ENCODE data around the gene LETM1. TPM values are rescaled to one million over a fixed set of nuclear protein-coding genes. Genes with fewer than 3 reads are reported as not detected.

LETM1 gene
- total RNA-seq, 1 experiment from 2014 or later, result 86.3 TPM

- intact Hi-C loops (cut with micrococcal nuclease), result no loop called here
- Histone ChIP-seq H3K36me3 (ENCODE audit: low read depth, low read length) (no peaks in the 10 kb centered on the region; the same call in 1 of the 2 replicates), H3K27me3 (ENCODE audit: low read length) (no peaks in the 10 kb centered on the region), H3K79me2 (ENCODE audit: low read length) (peaks cover 50% of the 10 kb centered on the region), H3K9me2 (replicated peaks; ENCODE audit: low read length) (no peaks in the 10 kb centered on the region), H4K20me1 (ENCODE audit: low read length) (peaks cover 16% of the 10 kb centered on the region; the same call in 1 of the 2 replicates), H3K9me3 (ENCODE audit: low read length) (no peaks in the 10 kb centered on the region), H3K9ac (ENCODE audit: low read length) (peak overlapping the region; percentile 94), H3K4me2 (ENCODE audit: low read length) (peak overlapping the region; percentile 98), H3K4me1 (ENCODE audit: insufficient read depth, low read length) (peaks cover 9% of the 10 kb centered on the region; the same call in 1 of the 2 replicates), H3F3A (ENCODE audit: low read length, unreplicated experiment) (no peaks in the 10 kb centered on the region), H3K27ac (ENCODE audit: low read length) (no peak overlapping the region; the same call in 1 of the 2 replicates), H2AFZ (ENCODE audit: low read length) (peak overlapping the region; percentile 90; the same call in 1 of the 2 replicates), H3K4me3 (ENCODE audit: low read length) (peak overlapping the region; percentile 87)
- TF ChIP-seq EZH2 (IDR thresholded peaks at IDR 0.05; ENCODE audit: low read length, unreplicated experiment) (no peak), EZH2phosphoT487 (IDR thresholded peaks at IDR 0.05; ENCODE audit: borderline replicate concordance, low read length) (no peak)
- TF ChIP-seq, protein P1, sequence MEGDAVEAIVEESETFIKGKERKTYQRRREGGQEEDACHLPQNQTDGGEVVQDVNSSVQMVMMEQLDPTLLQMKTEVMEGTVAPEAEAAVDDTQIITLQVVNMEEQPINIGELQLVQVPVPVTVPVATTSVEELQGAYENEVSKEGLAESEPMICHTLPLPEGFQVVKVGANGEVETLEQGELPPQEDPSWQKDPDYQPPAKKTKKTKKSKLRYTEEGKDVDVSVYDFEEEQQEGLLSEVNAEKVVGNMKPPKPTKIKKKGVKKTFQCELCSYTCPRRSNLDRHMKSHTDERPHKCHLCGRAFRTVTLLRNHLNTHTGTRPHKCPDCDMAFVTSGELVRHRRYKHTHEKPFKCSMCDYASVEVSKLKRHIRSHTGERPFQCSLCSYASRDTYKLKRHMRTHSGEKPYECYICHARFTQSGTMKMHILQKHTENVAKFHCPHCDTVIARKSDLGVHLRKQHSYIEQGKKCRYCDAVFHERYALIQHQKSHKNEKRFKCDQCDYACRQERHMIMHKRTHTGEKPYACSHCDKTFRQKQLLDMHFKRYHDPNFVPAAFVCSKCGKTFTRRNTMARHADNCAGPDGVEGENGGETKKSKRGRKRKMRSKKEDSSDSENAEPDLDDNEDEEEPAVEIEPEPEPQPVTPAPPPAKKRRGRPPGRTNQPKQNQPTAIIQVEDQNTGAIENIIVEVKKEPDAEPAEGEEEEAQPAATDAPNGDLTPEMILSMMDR (conservative IDR thresholded peaks at IDR 0.05; ENCODE audit: low read depth, low read length), result no peak
- no peak for DNase-seq
- peak; percentile 7; the same call in 1 of the 2 replicates for ATAC-seq
- CTCF ChIA-PET, result no interaction called here
- no TSS peak for BruUV-seq (replicated peaks)
- POLR2A ChIA-PET (ENCODE audit: unreplicated experiment), result no interaction called here
Measured at GRCh38 chr4:1856943-1857699, 1.2 kb upstream of the LETM1 start.

DNA sequence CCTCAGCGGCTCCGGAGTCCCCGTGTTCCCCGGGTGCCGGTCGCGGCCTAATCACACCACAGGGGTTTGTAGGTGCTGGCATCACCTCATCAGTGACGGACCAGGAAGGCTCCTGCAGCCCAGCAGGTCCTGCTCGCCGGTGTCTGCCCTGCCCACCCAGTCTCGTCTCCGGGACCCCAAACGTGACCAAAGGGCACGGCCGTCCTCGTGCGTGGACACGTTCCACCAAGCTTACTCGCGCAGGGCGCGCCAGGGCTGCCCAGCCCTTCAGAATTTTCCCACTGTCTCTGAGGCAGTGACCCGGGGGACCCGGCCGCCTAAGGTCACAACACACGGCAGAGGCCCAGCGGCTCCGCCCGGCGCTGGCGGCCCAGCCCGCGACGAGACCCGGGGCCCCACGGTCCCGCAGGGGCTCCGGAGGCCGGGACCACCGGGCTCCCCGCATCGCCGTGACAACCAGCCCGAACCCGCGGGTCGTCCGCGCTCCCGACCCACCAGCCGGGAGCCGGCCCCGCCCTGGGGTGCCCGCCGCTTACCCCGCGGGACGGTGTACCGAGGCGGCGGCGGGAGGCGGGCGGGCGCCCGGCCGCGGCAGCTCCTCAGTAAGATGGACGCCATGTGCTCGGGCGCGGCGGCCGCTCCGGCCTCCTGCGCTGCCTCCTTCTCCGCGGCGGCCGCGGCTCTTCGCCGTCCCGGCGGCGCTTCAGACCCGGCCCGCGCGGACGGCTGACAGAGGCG, 454 bp downstream of the LETM1 start:
- H3K4me2 ChIP-seq (ENCODE audit: low read length), result peak overlapping the region; percentile 97
- H3K4me1 ChIP-seq (ENCODE audit: insufficient read depth, low read length), result peaks cover 9% of the 10 kb centered on the region; the same call in 1 of the 2 replicates
- no peaks in the 10 kb centered on the region; the same call in 1 of the 2 replicates for H3K36me3 ChIP-seq (ENCODE audit: low read depth, low read length)
- peak overlapping the region; percentile 55; the same call in 1 of the 2 replicates for H2AFZ ChIP-seq (ENCODE audit: low read length)
- no peaks in the 10 kb centered on the region for H3K9me3 ChIP-seq (ENCODE audit: low read length)
- ChIA-PET POLR2A (ENCODE audit: unreplicated experiment) (interaction anchor here (0.6 kb wide), 1 partner anchor 38 kb away, joined by 3 read pairs; no protein-coding TSS in a partner anchor), CTCF (no interaction called here)
- peaks cover 66% of the 10 kb centered on the region for H3K79me2 ChIP-seq (ENCODE audit: low read length)
- H3K9me2 ChIP-seq (replicated peaks; ENCODE audit: low read length), result no peaks in the 10 kb centered on the region
- no peaks in the 10 kb centered on the region for H3F3A ChIP-seq (ENCODE audit: low read length, unreplicated experiment)
- DNase-seq, result peak; percentile 17
- H3K4me3 ChIP-seq (ENCODE audit: low read length), result peak overlapping the region; percentile 87
- H3K9ac ChIP-seq (ENCODE audit: low read length), result peak overlapping the region; percentile 94
- H3K27me3 ChIP-seq (ENCODE audit: low read length), result no peaks in the 10 kb centered on the region
- ATAC-seq, result peak; percentile 18
- no peak overlapping the region for H3K27ac ChIP-seq (ENCODE audit: low read length)
- no TSS peak for BruUV-seq (replicated peaks)
- H4K20me1 ChIP-seq (ENCODE audit: low read length), result peaks cover 21% of the 10 kb centered on the region; the same call in 1 of the 2 replicates
- TF ChIP-seq, protein P1 (conservative IDR thresholded peaks at IDR 0.05; ENCODE audit: low read depth, low read length), result no peak
- TF ChIP-seq EZH2 (IDR thresholded peaks at IDR 0.05; ENCODE audit: low read length, unreplicated experiment) (no peak), EZH2phosphoT487 (IDR thresholded peaks at IDR 0.05; ENCODE audit: borderline replicate concordance, low read length) (no peak)
- intact Hi-C loops (cut with micrococcal nuclease), result no loop called here
